Posterior vena cava (tissue), 2 donors: ENCODE results near the gene USP11. TPM values are rescaled to one million over a fixed set of nuclear protein-coding genes. Genes with fewer than 3 reads are reported as not detected.
"Not testable (repeated sequence)": the region's sequence is repeated elsewhere in the genome, so short reads cannot be mapped to it uniquely, and the experiment has no call there.

ENCODE experiments used
- DNase-seq: peaks from one replicate; pipeline ENCODE4 v3.0.0-alpha.2; 2020; ENCODE audit warnings: low spot score
- intact Hi-C, 2 donors: fragments of 100-400 bp; cut with DNase I; formaldehyde crosslinking; loops; one replicate each; pipeline versions ENCODE4 v1.14.1 to v1.14.2; 2022 to 2023
- total RNA-seq, 2 donors: library from RNA; stranded (reverse); fragmentation: NEBNext Ultra II Directional; extraction: Animal tissue kit (Norgen Biotek cat#: 25700); gene quantifications; one replicate each; pipeline ENCODE4 v1.2.1, GENCODE V29; 2021
- donor health status: DM: yes; HTN: yes; CAD: no.
- donor health status: DM: yes; HTN: yes; CAD: no.

Gene USP11
- total RNA-seq, 2 donors from 2014 or later = 50.2 to 61.6 TPM

- no peak for DNase-seq
- intact Hi-C loops = no loop called here
These were observed 50.4 kb downstream of the USP11 start for GRCh38 chrX:47283015-47283771.

GRCh38 chrX:47284616-47285015 is 51.8 kb downstream of the USP11 start:
- DNase-seq, intact Hi-C loops: not testable (repeated sequence)

DNA sequence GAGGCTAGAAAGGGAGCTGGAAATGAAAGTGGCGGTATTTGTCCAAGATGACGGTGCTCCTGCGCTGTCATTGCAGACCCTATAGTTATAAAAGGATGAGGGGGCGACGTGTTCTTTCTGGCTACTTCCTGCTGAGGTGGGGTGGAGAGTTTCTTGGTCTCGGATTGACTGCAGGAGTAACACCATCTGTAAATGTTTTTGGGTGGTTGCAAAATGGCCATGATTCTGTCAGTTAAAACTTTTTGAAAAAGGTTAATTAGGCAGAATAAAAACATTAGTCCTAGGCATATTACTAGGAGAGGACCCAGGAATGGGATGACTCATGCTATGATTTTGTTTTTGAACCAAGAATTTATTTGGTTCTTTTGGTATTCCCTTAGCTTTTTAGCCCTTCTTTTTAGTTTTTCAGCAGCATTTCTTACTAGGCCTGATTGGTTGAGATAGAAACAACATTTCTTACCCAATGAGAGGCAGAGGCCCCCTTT is 53.1 kb downstream of the USP11 start:
- intact Hi-C loops = loop anchor here in 1 of 2 donors (2.0 kb wide), 1 partner anchor 65 kb away; no protein-coding TSS in a partner anchor
- no peak for DNase-seq

DNA sequence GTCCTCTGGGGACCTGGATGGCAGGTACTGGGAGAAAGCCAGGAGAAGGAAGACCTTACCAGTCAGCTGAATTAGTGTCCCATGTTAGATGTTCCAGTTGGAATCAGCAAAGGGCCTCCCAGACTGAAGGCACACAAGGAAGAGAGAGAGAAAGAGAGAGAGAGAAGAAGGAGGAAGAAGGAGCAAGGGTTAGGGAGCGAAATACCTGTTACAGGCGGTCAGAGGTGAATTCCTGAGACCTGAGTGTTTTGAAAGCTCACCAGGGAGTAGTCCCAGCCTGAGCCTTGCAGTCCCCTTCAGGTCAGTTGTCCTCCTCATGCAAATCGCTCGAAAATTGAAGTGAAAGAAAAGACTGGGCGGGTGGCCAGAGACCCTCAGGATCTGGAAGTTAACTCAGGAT is 60.3 kb downstream of the USP11 start:
- intact Hi-C loops = no loop called here
- DNase-seq = no peak

- intact Hi-C loops = no loop called here
- DNase-seq = no peak
These were observed 64.1 kb downstream of the USP11 start for GRCh38 chrX:47296766-47297365.

- no peak for DNase-seq
These were observed 65.1 kb downstream of the USP11 start for GRCh38 chrX:47297874-47298273.

More at GRCh38 chrX:47297874-47298273, 65.1 kb downstream of the USP11 start:
- intact Hi-C loops = no loop called here

Other genes starting within 250 kb of the USP11 start
- gene RGN, start 154.6 kb upstream of the USP11 start, total RNA-seq = 10 to 100 TPM in 1 of 2 donors, 1 to 10 TPM in 1; 8.4 to 17.3 TPM
- 10 to 100 TPM; 35.7 to 44.0 TPM for gene NDUFB11, start 88.3 kb upstream of the USP11 start, total RNA-seq
- gene RBM10, start 87.8 kb upstream of the USP11 start, total RNA-seq = 10 to 100 TPM; 17.8 to 20.8 TPM
- gene UBA1, start 39.2 kb upstream of the USP11 start, total RNA-seq = 100 to 1,000 TPM; 151 to 179 TPM
- 10 to 100 TPM; 53.5 to 55.3 TPM for gene CDK16, start 14.3 kb upstream of the USP11 start, total RNA-seq
- under 1 TPM; 0.14 to 0.19 TPM for gene ZNF157, start 137.6 kb downstream of the USP11 start, total RNA-seq